ENCODE measurements around the gene PTPRD.

DNA sequence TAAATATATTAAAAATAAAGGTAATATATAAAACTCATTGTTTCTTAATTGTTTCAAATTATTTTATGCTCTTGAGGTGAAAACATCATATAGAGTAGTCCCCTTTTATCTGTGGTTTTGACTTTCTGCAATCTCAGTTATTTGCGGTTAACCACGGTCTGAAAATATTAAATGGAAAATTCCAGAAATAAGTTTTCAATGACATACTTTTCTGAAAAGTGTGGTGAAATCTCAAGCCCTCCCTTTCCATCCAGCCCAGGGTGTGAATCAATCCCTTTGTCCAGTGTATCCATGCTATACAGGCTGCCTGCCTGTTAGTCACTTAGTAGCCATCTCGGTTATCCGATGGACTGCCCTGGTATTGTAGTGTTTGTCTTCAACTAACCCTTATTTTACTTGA is 2266.5 kb downstream of the PTPRD start:
- TF ChIP-seq POLR2A (IDR thresholded peaks at IDR 0.05), result no peak
- TF ChIP-seq, protein P1, sequence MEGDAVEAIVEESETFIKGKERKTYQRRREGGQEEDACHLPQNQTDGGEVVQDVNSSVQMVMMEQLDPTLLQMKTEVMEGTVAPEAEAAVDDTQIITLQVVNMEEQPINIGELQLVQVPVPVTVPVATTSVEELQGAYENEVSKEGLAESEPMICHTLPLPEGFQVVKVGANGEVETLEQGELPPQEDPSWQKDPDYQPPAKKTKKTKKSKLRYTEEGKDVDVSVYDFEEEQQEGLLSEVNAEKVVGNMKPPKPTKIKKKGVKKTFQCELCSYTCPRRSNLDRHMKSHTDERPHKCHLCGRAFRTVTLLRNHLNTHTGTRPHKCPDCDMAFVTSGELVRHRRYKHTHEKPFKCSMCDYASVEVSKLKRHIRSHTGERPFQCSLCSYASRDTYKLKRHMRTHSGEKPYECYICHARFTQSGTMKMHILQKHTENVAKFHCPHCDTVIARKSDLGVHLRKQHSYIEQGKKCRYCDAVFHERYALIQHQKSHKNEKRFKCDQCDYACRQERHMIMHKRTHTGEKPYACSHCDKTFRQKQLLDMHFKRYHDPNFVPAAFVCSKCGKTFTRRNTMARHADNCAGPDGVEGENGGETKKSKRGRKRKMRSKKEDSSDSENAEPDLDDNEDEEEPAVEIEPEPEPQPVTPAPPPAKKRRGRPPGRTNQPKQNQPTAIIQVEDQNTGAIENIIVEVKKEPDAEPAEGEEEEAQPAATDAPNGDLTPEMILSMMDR (IDR thresholded peaks at IDR 0.05), result no peak
